OCI-LY1 (cell line): Measurements from ENCODE around the gene KRTAP12-2.

Experiments
- EZH2 ChIP-seq: fragments of 200-600 bp; sonication (generic), shearing (Covaris generic); IDR thresholded peaks from 2 replicates; pipeline ENCODE4 v1.8.0; 2017; ENCODE audit warnings: borderline replicate concordance, mixed run types, mild to moderate bottlenecking, antibody characterized with exemption, low read length, moderate library complexity, mixed read lengths
- TF ChIP-seq, protein P1 (sequence below): fragments of 200-600 bp; sonication (generic), shearing (Covaris generic); IDR thresholded peaks from 2 replicates; pipeline ENCODE4 v1.5.1; 2017; ENCODE audit warnings: mild to moderate bottlenecking, antibody characterized with exemption, low read length, moderate library complexity, mixed read lengths

DNA sequence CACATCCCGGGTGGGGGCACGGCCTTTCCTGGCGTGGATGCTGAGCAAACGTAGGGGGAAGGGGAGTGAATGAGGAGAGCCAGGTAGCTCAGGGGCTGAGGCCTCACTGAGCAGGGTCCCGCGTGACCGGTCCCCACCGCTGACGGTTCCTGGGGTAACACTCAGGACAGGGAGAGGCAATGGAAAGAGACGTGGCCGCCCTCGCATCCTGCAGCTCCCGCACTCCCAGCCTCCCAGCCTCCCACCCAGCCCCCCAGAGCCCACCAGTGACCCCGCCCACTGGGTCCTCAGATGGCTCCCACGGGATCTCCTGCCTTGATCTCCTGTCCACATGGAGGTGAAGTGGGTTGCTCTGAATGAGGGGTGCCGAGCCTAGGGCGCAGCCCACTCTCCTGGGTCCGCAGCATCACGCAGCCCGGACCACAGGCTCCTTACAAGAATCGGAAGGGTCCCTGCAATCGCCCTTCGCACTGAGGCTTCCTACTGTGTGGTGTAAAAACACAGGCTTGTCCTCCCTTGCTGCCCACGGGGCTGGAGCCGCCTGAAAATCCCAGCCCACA, 42.2 kb upstream of the KRTAP12-2 start:
- TF ChIP-seq, protein P1, sequence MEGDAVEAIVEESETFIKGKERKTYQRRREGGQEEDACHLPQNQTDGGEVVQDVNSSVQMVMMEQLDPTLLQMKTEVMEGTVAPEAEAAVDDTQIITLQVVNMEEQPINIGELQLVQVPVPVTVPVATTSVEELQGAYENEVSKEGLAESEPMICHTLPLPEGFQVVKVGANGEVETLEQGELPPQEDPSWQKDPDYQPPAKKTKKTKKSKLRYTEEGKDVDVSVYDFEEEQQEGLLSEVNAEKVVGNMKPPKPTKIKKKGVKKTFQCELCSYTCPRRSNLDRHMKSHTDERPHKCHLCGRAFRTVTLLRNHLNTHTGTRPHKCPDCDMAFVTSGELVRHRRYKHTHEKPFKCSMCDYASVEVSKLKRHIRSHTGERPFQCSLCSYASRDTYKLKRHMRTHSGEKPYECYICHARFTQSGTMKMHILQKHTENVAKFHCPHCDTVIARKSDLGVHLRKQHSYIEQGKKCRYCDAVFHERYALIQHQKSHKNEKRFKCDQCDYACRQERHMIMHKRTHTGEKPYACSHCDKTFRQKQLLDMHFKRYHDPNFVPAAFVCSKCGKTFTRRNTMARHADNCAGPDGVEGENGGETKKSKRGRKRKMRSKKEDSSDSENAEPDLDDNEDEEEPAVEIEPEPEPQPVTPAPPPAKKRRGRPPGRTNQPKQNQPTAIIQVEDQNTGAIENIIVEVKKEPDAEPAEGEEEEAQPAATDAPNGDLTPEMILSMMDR: no peak
- no peak for TF ChIP-seq EZH2
